Bronchial epithelial cell (primary cell): ENCODE measurements around the gene ABHD12B. TPM values are rescaled to one million over a fixed set of nuclear protein-coding genes. Genes with fewer than 3 reads are reported as not detected.

ENCODE experiments used
- DNase-seq: peaks from one replicate; pipeline ENCODE4 v3.0.0-alpha.2; 2010; ENCODE audit warnings: low read depth
- FAIRE-seq: peaks from 2 replicates; lab custom pipeline; 2011; peaks lifted over from hg19 to GRCh38; lab: Jason Lieb, UNC
- H3K27me3 ChIP-seq: 2 replicates; pipeline ENCODE4 v1.5.1; 2011; ENCODE audit warnings: low read length; ENCODE audit not compliant: control insufficient read depth, insufficient read depth
- H3K36me3 ChIP-seq: 2 replicates; pipeline ENCODE4 v1.5.1; 2011; ENCODE audit warnings: low read length; ENCODE audit not compliant: control insufficient read depth, insufficient read depth
- H3K4me3 ChIP-seq: 2 replicates; pipeline ENCODE4 v1.5.1; 2011; ENCODE audit warnings: mild to moderate bottlenecking, low read depth, low read length, control low read depth
- total RNA-seq: library from RNA; depleted of rRNA; stranded (reverse); fragments of >200 nt; gene quantifications from 2 replicates; pipeline ENCODE4 v1.2.1, GENCODE V29; 2014
- TF ChIP-seq, protein P1 (sequence below): IDR thresholded peaks from 2 replicates; pipeline ENCODE4 v1.5.1; 2011; ENCODE audit warnings: mild to moderate bottlenecking, moderate library complexity, low read length, control low read depth, inconsistent platforms; ENCODE audit not compliant: insufficient read depth, severe bottlenecking

Gene ABHD12B
- total RNA-seq, 1 donor from 2014 or later: not detected

DNA sequence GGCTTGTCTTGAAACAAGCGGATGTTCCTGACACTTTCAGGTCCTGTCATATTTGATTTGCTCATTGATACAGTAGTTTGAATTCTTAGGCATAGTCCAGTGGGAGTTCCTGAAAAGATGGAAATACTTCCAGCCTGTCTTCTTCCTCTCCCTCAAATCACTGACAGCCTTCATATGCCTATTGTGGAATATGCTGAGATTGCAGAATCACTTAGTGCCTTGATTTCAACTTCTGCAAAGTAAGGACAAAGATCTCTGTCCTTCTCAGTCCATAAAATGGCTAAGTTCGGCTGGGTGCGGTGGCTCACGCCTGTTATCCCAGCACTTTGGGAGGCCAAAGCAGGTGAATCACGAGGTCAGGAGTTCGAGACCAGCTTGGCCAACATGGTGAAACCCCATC lies 79.2 kb downstream of the ABHD12B start:
- TF ChIP-seq, protein P1, sequence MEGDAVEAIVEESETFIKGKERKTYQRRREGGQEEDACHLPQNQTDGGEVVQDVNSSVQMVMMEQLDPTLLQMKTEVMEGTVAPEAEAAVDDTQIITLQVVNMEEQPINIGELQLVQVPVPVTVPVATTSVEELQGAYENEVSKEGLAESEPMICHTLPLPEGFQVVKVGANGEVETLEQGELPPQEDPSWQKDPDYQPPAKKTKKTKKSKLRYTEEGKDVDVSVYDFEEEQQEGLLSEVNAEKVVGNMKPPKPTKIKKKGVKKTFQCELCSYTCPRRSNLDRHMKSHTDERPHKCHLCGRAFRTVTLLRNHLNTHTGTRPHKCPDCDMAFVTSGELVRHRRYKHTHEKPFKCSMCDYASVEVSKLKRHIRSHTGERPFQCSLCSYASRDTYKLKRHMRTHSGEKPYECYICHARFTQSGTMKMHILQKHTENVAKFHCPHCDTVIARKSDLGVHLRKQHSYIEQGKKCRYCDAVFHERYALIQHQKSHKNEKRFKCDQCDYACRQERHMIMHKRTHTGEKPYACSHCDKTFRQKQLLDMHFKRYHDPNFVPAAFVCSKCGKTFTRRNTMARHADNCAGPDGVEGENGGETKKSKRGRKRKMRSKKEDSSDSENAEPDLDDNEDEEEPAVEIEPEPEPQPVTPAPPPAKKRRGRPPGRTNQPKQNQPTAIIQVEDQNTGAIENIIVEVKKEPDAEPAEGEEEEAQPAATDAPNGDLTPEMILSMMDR: no peak
- no peak overlapping the region for H3K4me3 ChIP-seq
- FAIRE-seq: no peak

DNA sequence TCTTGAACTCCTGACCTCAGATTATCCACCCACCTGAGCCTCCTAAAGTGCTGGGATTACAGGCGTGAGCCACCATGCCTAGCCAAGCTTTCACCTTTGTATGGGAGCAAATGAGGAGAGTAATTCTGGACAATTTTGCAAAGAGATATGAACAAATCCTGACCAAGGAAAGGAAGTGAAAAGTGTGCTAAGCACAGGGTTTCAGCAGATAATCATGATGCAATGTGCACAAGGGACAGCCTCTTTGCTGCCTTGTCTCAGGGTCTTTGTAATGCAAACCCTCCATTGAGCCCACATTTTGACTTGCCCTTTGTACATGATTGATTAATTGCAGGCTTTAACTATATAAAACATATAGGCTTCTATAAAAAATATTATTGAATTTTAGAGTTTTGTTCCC lies 81.6 kb downstream of the ABHD12B start:
- DNase-seq (no peak), FAIRE-seq (no peak)
- Histone ChIP-seq H3K27me3 (no peaks in the 10 kb centered on the region), H3K4me3 (no peak overlapping the region), H3K36me3 (no peaks in the 10 kb centered on the region)
- TF ChIP-seq, protein P1: no peak

More for the DNA sequence above, 79.2 kb downstream of the ABHD12B start:
- Histone ChIP-seq H3K27me3 (no peaks in the 10 kb centered on the region), H3K36me3 (no peaks in the 10 kb centered on the region)
- DNase-seq: no peak

Other genes starting within 250 kb of the ABHD12B start
- 26.9 and 28.7 TPM in 2 replicates for gene SAV1, start 203.7 kb upstream of the ABHD12B start, total RNA-seq
- gene NIN, start 40.9 kb upstream of the ABHD12B start, total RNA-seq: 16.8 and 26.8 TPM in 2 replicates
- 71.1 and 94.2 TPM in 2 replicates for gene PYGL, start 72.4 kb downstream of the ABHD12B start, total RNA-seq
- gene TRIM9, start 223.1 kb downstream of the ABHD12B start, total RNA-seq: under 0.01 and 0.26 TPM in 2 replicates